K562 (cell line): ENCODE data around the gene TTC31. TPM values are rescaled to one million over a fixed set of nuclear protein-coding genes. Genes with fewer than 3 reads are reported as not detected.
A peak's percentile ranks its signal among the peaks of the same experiment; 100 is the strongest.

Experiments used
- CREB3L1 ChIP-seq: fragments of 450-650 bp; IDR thresholded peaks from 2 replicates; pipeline ENCODE4 v1.6.1; 2014; ENCODE audit warnings: low read depth, mild to moderate bottlenecking, moderate library complexity, borderline replicate concordance
- DEAF1 ChIP-seq: fragments of 450-650 bp; formaldehyde crosslinking; IDR thresholded peaks from 2 replicates; pipeline ENCODE4 v1.4.0; 2020; ENCODE audit warnings: mild to moderate bottlenecking, moderate library complexity
- EP400 ChIP-seq: fragments of 450-650 bp; IDR thresholded peaks from 2 replicates; pipeline ENCODE4 v1.6.1; 2017; ENCODE audit warnings: antibody characterized with exemption, mild to moderate bottlenecking, moderate library complexity
- KDM1A ChIP-seq, 2 experiments: fragments of 450-650 bp; IDR thresholded peaks; 2 replicates each; pipeline ENCODE4 v1.6.1; 2016; ENCODE audit warnings: mild to moderate bottlenecking in 2 of 2
- MAFF ChIP-seq: IDR thresholded peaks from 2 replicates; pipeline ENCODE4 v1.6.1; 2012; ENCODE audit warnings: low read length, improper control_type of control experiment
- SMARCB1 ChIP-seq: IDR thresholded peaks from 2 replicates; pipeline ENCODE4 v1.6.1; 2011; ENCODE audit warnings: improper control_type of control experiment, low read depth; ENCODE audit not compliant: insufficient read length
- SPI1 ChIP-seq: IDR thresholded peaks from 2 replicates; pipeline ENCODE4 v1.6.1; 2011; ENCODE audit warnings: low read depth, low read length, control low read depth, borderline replicate concordance
- TBP ChIP-seq: optimal IDR thresholded peaks from 2 replicates; pipeline ENCODE3; 2011; ENCODE audit warnings: low read depth, low read length, improper control_type of control experiment
- TFAP4 ChIP-seq: sonication (generic); formaldehyde crosslinking; IDR thresholded peaks from 2 replicates; pipeline ENCODE4 v1.8.0; 2022; ENCODE audit warnings: missing genetic modification reagents, mild to moderate bottlenecking, moderate library complexity, borderline replicate concordance
- ZBTB11 ChIP-seq, 3 experiments: fragments of 200-800 bp in 1 of 3; fragments of 250-450 bp in 1 of 3; fragments of 450-650 bp in 1 of 3; sonication (Bioruptor Pico) in 1 of 3; sonication (Bioruptor generic) in 1 of 3; formaldehyde crosslinking in 1 of 3; IDR thresholded peaks; 2 replicates each; pipeline versions ENCODE4 v1.6.1 to v1.8.0; 2016 to 2022; ENCODE audit warnings: mild to moderate bottlenecking in 2 of 3, missing genetic modification characterization in 2 of 3, missing compliant biosample characterization in 1 of 3, moderate library complexity in 1 of 3
- ZMIZ1 ChIP-seq, 2 experiments: fragments of 150-350 bp in 1 of 2; IDR thresholded peaks; 2 replicates each; pipeline ENCODE4 v1.6.1; 2012 to 2016; ENCODE audit warnings: low read depth in 2 of 2, low read length in 2 of 2, mild to moderate bottlenecking in 1 of 2, moderate library complexity in 1 of 2
- ZNF12 ChIP-seq: sonication (generic); formaldehyde crosslinking; IDR thresholded peaks from 2 replicates; pipeline ENCODE4 v1.4.0; 2020; ENCODE audit warnings: mild to moderate bottlenecking, missing genetic modification reagents
- ZNF316 ChIP-seq: fragments of 450-650 bp; IDR thresholded peaks from 2 replicates; pipeline ENCODE4 v1.6.1; 2016
- ZNF324 ChIP-seq: fragments of 250-450 bp; sonication (Bioruptor Pico); IDR thresholded peaks from 2 replicates; pipeline ENCODE4 v1.4.0; 2020; ENCODE audit warnings: mild to moderate bottlenecking
- polyA plus RNA-seq, 8 experiments: library from polyadenylated mRNA; depleted of rRNA in 4 of 8; stranded (reverse) in 5 of 8; unstranded in 3 of 8; fragments of >200 nt; fragmentation: Nextera tagmentation in 2 of 8; fragmentation: Illumina TruSeq in 1 of 8; extraction: Ambion mirVana in 2 of 8; extraction: Trizol in 1 of 8; gene quantifications; 2 replicates each; pipeline versions ENCODE4 v1.2.1 to v1.2.3, GENCODE V29; 2011 to 2014; ENCODE audit warnings: inconsistent platforms in 1 of 8, missing spikeins in 1 of 8
- total RNA-seq, 7 experiments: library from RNA; depleted of rRNA in 6 of 7; stranded (reverse); fragments of >200 nt in 6 of 7; fragmentation: Illumina TruSeq in 2 of 7; extraction: Trizol in 2 of 7; gene quantifications; 2 replicates each; pipeline versions ENCODE4 v1.2.1 to v1.2.3, GENCODE V29; 2011 to 2021; ENCODE audit warnings: low replicate concordance in 1 of 7

TTC31 gene
- total and polyA plus RNA-seq, 9 of the 15 experiments (the other 6 are each of a cell fraction or from before 2014, with no cell fraction given), result 4.7 to 30.5 (median 15.9) TPM

GRCh38 chr2:74472086-74472944 is 10.6 kb upstream of the TTC31 start, which contains the start of gene MRPL53 (continued):
- TF ChIP-seq EP400 (peak; percentile 83), TFAP4 (CRISPR knock-in tag) (peak; percentile 88), DEAF1 (CRISPR knock-in tag) (0 out of 2 replicates have a peak, but pooled peaks have one; percentile 20), MAFF (no peak), CREB3L1 (0 out of 2 replicates have a peak, but pooled peaks have one; percentile 59), ZNF316 (peak; percentile 70), ZNF12 (peak; percentile 53; the same call in 1 of the 2 replicates), KDM1A (IDR thresholded peaks at IDR 0.05) (peak; percentile 67 to 69; a peak in 3 of 4 replicates), ZBTB11 (CRISPR knock-in tag; IDR thresholded peaks at IDR 0.05) (peak; percentile 11 to 96 (median 65); a peak in 5 of 6 replicates), ZMIZ1 (IDR thresholded peaks at IDR 0.05; ENCODE audit: low read depth in 2 of 2, low read length in 2 of 2) (peak in 1 of 2 experiments; percentile 61; a peak in 1 of 4 replicates), SPI1 (peak; percentile 49), TBP (peak; percentile 73), SMARCB1 (no peak), ZNF324 (CRISPR knock-in tag) (no peak)
